A673 (cell line): ENCODE measurements around the gene ZNF646. TPM values are rescaled to one million over a fixed set of nuclear protein-coding genes. Genes with fewer than 3 reads are reported as not detected.

Experiments
- BruUV-seq: library from RNA; stranded (reverse); fragments of 400-500 nt; replicated peaks from 2 replicates; lab custom pipeline; 2021; lab: Mats Ljungman, UMichigan
- CTCF ChIA-PET: fragments of 300-600 bp; sonication (Branson Sonifier 250); formaldehyde crosslinking; loops from one replicate; lab custom pipeline; 2022; ENCODE audit warnings: antibody characterized with exemption; lab: Charles Lee
- POLR2A ChIA-PET: fragments of 300-600 bp; sonication (Branson Sonifier 250); formaldehyde crosslinking; loops from one replicate; lab custom pipeline; 2022; ENCODE audit warnings: antibody characterized with exemption; ENCODE audit not compliant: low non-redundant PET; lab: Charles Lee
- DNase-seq: peaks from one replicate; pipeline ENCODE4 v3.0.0-alpha.2; 2015; ENCODE audit warnings: low spot score
- H3K27ac ChIP-seq: fragments of 200-600 bp; sonication (generic); 2 replicates; pipeline ENCODE4 v1.5.1; 2016; ENCODE audit warnings: mixed run types, low read depth, mild to moderate bottlenecking, mixed read lengths, antibody characterized with exemption, low read length; ENCODE audit not compliant: poor library complexity, severe bottlenecking
- H3K27me3 ChIP-seq: fragments of 200-600 bp; sonication (generic); replicated peaks from 2 replicates; pipeline ENCODE4 v1.6.1; 2017; ENCODE audit warnings: mixed run types, low read depth, mild to moderate bottlenecking, mixed read lengths, antibody characterized with exemption, low read length; ENCODE audit not compliant: insufficient read depth, poor library complexity
- H3K36me3 ChIP-seq: fragments of 200-600 bp; sonication (generic); 2 replicates; pipeline ENCODE4 v1.6.1; 2016; ENCODE audit warnings: mixed run types, mild to moderate bottlenecking, mixed read lengths, antibody characterized with exemption, low read length; ENCODE audit not compliant: insufficient read depth, poor library complexity, severe bottlenecking
- H3K4me1 ChIP-seq: fragments of 200-600 bp; sonication (generic); 2 replicates; pipeline ENCODE4 v1.6.1; 2017; ENCODE audit warnings: mixed run types, mild to moderate bottlenecking, mixed read lengths, antibody characterized with exemption, low read length; ENCODE audit not compliant: insufficient read depth, poor library complexity, severe bottlenecking
- H3K4me3 ChIP-seq: fragments of 200-600 bp; sonication (generic); 2 replicates; pipeline ENCODE4 v1.5.1; 2016; ENCODE audit warnings: low read depth, mixed run types, mild to moderate bottlenecking, mixed read lengths, low read length; ENCODE audit not compliant: poor library complexity, severe bottlenecking
- H3K9me3 ChIP-seq: fragments of 200-600 bp; sonication (generic); 2 replicates; pipeline ENCODE4 v1.6.1; 2016; ENCODE audit warnings: mixed run types, low read depth, mild to moderate bottlenecking, mixed read lengths, antibody characterized with exemption, low read length; ENCODE audit not compliant: poor library complexity, severe bottlenecking
- EZH2 ChIP-seq: fragments of 200-600 bp; sonication (generic); IDR thresholded peaks from 2 replicates; pipeline ENCODE4 v1.6.1; 2017; ENCODE audit warnings: borderline replicate concordance, low read depth, mild to moderate bottlenecking, mixed read lengths, antibody characterized with exemption, low read length; ENCODE audit not compliant: poor library complexity, severe bottlenecking
- intact Hi-C: fragments of 100-400 bp; cut with micrococcal nuclease; formaldehyde crosslinking; loops from one replicate; pipeline ENCODE4 v1.10.0; 2022; ENCODE audit not compliant: unreplicated experiment
- total RNA-seq: library from RNA; stranded (reverse); gene quantifications from 2 replicates; pipeline ENCODE4 v1.2.3, GENCODE V29; 2021
- TF ChIP-seq, protein P1 (sequence below): fragments of 300-800, 200-600 bp; sonication (generic); conservative IDR thresholded peaks from 2 replicates; pipeline ENCODE4 v1.5.1; 2017; ENCODE audit warnings: low read depth, mild to moderate bottlenecking, antibody characterized with exemption, low read length, moderate library complexity, mixed read lengths

ZNF646 gene
- total RNA-seq, 1 experiment from 2014 or later = 26.6 TPM

DNA sequence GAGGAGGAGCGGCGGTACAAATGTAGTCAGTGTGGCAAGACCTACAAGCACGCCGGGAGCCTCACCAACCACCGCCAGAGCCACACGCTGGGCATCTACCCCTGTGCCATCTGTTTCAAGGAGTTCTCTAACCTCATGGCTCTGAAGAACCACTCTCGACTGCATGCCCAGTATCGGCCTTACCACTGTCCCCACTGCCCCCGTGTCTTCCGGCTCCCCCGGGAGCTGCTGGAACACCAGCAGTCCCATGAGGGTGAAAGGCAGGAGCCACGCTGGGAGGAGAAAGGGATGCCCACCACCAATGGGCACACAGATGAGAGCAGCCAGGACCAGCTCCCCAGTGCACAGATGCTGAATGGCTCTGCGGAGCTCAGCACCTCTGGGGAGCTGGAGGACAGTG is 2.8 kb downstream of the ZNF646 start:
- peaks cover 9% of the 10 kb centered on the region for H3K4me1 ChIP-seq
- ChIA-PET POLR2A (no interaction called here), CTCF (no interaction called here)
- H3K27me3 ChIP-seq = no peaks in the 10 kb centered on the region
- no peaks in the 10 kb centered on the region for H3K9me3 ChIP-seq
- no peak overlapping the region for H3K4me3 ChIP-seq
- intact Hi-C loops = no loop called here
- TF ChIP-seq EZH2 = no peak
- TF ChIP-seq, protein P1, sequence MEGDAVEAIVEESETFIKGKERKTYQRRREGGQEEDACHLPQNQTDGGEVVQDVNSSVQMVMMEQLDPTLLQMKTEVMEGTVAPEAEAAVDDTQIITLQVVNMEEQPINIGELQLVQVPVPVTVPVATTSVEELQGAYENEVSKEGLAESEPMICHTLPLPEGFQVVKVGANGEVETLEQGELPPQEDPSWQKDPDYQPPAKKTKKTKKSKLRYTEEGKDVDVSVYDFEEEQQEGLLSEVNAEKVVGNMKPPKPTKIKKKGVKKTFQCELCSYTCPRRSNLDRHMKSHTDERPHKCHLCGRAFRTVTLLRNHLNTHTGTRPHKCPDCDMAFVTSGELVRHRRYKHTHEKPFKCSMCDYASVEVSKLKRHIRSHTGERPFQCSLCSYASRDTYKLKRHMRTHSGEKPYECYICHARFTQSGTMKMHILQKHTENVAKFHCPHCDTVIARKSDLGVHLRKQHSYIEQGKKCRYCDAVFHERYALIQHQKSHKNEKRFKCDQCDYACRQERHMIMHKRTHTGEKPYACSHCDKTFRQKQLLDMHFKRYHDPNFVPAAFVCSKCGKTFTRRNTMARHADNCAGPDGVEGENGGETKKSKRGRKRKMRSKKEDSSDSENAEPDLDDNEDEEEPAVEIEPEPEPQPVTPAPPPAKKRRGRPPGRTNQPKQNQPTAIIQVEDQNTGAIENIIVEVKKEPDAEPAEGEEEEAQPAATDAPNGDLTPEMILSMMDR = no peak
- peaks cover 45% of the 10 kb centered on the region for H3K36me3 ChIP-seq
- no peak overlapping the region for H3K27ac ChIP-seq
- DNase-seq = no peak
- BruUV-seq = no TSS peak

DNA sequence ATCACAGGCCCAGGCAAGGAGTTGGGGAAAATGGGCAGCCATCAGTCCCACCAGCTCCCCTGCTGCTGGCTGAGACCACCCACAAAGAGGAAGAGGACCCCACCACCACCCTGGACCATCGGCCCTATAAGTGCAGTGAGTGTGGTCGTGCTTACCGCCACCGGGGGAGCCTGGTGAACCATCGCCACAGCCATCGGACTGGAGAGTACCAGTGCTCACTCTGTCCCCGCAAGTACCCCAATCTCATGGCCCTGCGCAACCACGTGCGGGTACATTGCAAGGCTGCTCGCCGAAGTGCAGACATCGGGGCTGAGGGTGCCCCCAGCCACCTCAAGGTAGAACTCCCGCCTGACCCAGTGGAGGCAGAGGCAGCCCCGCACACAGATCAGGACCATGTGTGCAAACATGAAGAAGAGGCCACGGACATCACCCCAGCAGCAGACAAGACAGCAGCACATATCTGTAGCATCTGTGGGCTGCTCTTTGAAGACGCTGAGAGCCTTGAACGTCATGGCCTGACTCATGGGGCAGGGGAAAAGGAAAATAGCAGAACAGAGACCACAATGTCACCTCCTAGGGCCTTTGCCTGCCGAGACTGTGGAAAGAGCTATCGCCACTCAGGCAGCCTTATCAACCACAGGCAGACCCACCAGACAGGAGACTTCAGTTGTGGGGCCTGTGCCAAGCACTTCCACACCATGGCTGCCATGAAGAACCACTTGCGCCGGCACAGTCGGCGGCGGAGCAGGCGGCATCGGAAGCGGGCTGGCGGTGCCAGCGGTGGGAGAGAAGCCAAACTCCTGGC is 3.6 kb downstream of the ZNF646 start:
- POLR2A ChIA-PET = no interaction called here
- CTCF ChIA-PET = no interaction called here

DNA sequence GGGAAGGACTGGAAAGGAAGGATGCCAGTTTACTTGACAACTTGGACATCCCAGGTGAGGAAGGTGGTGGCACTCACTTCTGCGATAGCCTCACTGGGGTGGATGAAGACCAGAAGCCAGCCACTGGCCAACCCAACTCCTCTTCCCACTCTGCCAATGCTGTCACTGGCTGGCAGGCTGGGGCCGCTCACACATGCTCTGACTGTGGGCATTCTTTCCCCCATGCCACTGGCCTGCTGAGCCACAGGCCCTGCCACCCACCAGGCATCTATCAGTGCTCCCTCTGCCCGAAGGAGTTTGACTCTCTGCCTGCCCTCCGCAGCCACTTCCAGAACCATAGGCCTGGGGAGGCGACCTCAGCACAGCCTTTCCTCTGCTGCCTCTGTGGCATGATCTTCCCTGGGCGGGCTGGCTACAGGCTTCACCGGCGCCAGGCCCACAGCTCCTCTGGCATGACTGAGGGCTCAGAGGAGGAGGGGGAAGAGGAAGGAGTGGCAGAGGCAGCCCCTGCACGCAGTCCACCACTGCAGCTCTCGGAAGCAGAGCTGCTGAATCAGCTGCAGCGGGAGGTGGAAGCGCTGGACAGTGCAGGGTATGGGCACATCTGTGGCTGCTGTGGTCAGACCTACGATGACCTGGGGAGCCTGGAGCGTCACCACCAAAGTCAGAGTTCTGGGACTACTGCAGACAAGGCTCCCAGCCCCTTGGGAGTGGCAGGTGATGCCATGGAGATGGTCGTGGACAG is 4.5 kb downstream of the ZNF646 start:
- ChIA-PET CTCF (no interaction called here), POLR2A (no interaction called here)
- BruUV-seq = no TSS peak
- intact Hi-C loops = no loop called here
- no peak for DNase-seq
- Histone ChIP-seq H3K4me3 (no peak overlapping the region), H3K27me3 (no peaks in the 10 kb centered on the region), H3K9me3 (no peaks in the 10 kb centered on the region), H3K36me3 (peaks cover 45% of the 10 kb centered on the region), H3K4me1 (peaks cover 7% of the 10 kb centered on the region), H3K27ac (no peak overlapping the region)
- TF ChIP-seq, protein P1 = no peak
- TF ChIP-seq EZH2 = no peak

More for the DNA sequence above, 3.6 kb downstream of the ZNF646 start:
- intact Hi-C loops = no loop called here
- H3K36me3 ChIP-seq = peaks cover 45% of the 10 kb centered on the region
- no peak for DNase-seq
- H3K27ac ChIP-seq = no peak overlapping the region
- peaks cover 7% of the 10 kb centered on the region for H3K4me1 ChIP-seq
- H3K27me3 ChIP-seq = no peaks in the 10 kb centered on the region
- H3K4me3 ChIP-seq = no peak overlapping the region
- no peaks in the 10 kb centered on the region for H3K9me3 ChIP-seq
- TF ChIP-seq, protein P1 = no peak
- TF ChIP-seq EZH2 = no peak
- no TSS peak for BruUV-seq
